Neuron (in vitro differentiated cells): ENCODE measurements around the gene MTA1.

Experiments used
- H2AFZ ChIP-seq: one replicate; pipeline ENCODE4 v1.6.1; 2013; ENCODE audit warnings: low read depth, mild to moderate bottlenecking, inconsistent platforms, low read length, moderate library complexity
- H3K27me3 ChIP-seq: one replicate; pipeline ENCODE4 v1.6.1; 2013; ENCODE audit warnings: low read length; ENCODE audit not compliant: insufficient read depth
- H3K36me3 ChIP-seq: one replicate; pipeline ENCODE4 v1.6.1; 2013; ENCODE audit warnings: low read length; ENCODE audit not compliant: insufficient read depth
- H3K4me1 ChIP-seq: one replicate; pipeline ENCODE4 v1.6.1; 2013; ENCODE audit warnings: low read length; ENCODE audit not compliant: insufficient read depth
- H3K4me3 ChIP-seq: 2 replicates; pipeline ENCODE4 v1.5.1; 2013; ENCODE audit warnings: mild to moderate bottlenecking, low read length, moderate library complexity
- H3K9me3 ChIP-seq: one replicate; pipeline ENCODE4 v1.6.1; 2013; ENCODE audit warnings: low read length

The MTA1 gene

DNA sequence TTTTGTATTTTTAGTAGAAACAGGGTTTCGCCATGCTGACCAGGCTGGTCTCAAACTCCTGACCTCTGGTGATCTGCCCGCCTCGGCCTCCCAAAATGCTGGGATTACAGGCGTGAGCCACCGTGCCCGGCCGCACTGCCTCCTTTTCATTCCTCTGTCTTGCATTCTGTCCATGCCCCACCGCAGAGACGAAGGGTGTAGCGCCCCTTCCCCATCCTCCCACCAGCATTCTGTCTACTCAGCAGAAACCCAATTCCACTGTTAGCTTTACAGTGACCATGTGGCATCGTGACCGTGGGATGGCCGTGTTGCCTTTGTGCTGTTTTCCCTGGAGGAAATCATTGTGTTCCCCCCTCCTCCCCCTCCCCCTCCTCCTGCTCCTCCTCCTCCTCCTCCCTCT lies 11.0 kb upstream of the MTA1 start:
- H3K4me3 ChIP-seq = no peak overlapping the region
- H3K36me3 ChIP-seq = no peaks in the 10 kb centered on the region
- H3K4me1 ChIP-seq = peaks cover 6% of the 10 kb centered on the region
- no peak overlapping the region for H2AFZ ChIP-seq
- no peaks in the 10 kb centered on the region for H3K9me3 ChIP-seq
- peaks cover 9% of the 10 kb centered on the region for H3K27me3 ChIP-seq

DNA sequence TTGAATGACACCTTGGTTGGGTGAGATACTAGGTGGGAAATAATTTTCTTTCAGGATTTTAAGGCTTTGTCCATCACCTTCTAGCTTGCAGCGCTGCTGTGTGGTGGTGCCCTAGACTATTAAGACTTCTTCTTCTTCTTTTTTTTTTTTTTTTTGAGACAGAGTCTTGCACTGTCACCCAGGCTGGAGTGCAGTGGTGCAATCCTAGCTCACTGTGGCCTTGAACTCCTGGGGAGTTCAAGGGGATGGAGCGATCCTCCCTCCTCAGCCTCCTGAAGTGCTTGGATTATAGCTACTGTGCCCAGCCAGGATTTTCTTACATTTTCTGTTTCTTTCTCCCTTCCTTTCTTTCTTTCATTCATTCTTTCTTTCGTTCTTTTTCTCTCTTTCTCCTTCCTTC lies 10.3 kb upstream of the MTA1 start:
- no peak overlapping the region for H2AFZ ChIP-seq
- no peaks in the 10 kb centered on the region for H3K9me3 ChIP-seq
- H3K36me3 ChIP-seq = no peaks in the 10 kb centered on the region
- peaks cover 6% of the 10 kb centered on the region for H3K4me1 ChIP-seq
- H3K27me3 ChIP-seq = peaks cover 9% of the 10 kb centered on the region
- no peak overlapping the region for H3K4me3 ChIP-seq

DNA sequence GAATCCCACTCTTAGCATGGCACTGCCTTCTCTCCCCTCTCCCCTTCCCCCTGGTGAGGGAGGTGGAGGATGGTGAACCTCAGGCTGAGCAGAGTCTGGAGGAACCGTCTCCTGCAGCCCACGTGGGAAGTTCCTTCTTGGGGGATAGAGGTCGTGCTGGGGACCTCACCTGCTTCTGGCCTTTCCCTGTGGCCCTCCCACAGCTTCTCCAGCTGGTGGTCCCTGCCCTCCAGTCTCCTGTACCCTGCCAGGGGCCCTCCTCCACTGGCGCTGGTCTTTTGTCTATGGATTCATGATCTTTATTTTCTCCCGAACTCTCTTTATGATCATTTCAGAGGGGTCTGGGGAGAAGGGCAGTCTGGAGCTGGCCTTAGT lies 9.0 kb upstream of the MTA1 start:
- H3K9me3 ChIP-seq = no peaks in the 10 kb centered on the region
- H3K4me1 ChIP-seq = peaks cover 6% of the 10 kb centered on the region
- H3K27me3 ChIP-seq = peaks cover 9% of the 10 kb centered on the region
- H2AFZ ChIP-seq = no peak overlapping the region
- no peaks in the 10 kb centered on the region for H3K36me3 ChIP-seq
- no peak overlapping the region for H3K4me3 ChIP-seq

DNA sequence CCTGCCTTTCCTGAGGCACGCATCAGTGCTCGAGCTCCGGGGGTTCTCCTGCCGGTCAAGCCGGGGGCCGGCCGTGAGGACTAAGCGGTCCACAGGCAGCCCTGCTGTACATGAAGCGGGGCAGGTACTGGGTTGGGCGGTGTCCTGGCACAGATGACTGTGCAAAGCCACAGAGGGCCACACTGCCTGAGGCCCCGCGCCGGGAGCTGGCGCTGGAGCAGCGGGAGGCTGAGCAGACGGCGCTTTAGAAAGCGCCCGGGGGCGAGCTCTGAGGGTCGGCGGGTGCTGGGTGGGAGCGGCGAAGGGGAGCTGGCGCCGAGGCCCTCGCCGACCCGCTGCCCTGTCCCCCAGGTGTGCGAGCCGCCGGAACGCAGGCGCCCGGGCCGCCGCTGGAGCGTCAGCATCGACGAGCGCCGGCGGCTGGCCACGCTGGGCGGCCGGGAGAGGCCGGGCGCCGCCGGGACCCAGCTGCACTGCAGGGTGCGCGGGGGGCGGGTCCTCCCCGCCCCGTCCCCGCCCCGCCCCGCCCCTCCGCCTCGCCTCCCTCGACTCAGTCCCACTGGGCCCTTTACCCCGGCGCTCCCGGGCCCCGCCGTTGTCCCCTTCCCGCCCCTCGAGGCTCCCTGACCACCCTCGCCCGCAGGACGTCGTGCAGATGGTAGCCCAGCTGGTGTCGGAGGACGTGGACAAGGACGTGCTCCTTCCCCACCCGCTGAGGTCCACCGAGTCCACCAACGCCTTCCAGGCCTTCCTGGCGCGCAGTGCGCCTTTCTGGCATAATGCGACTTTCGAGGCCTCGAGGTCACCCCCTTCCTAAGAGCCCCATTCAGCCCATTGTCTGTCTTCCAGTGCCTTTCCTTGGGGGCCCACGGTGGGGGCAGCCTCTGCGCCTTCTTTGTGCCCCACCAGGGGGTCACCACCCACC lies 8.3 kb upstream of the MTA1 start:
- H3K36me3 ChIP-seq = no peaks in the 10 kb centered on the region
- peaks cover 9% of the 10 kb centered on the region for H3K27me3 ChIP-seq
- H3K9me3 ChIP-seq = no peaks in the 10 kb centered on the region
- H3K4me1 ChIP-seq = peaks cover 6% of the 10 kb centered on the region
- no peak overlapping the region for H2AFZ ChIP-seq
- H3K4me3 ChIP-seq = no peak overlapping the region

DNA sequence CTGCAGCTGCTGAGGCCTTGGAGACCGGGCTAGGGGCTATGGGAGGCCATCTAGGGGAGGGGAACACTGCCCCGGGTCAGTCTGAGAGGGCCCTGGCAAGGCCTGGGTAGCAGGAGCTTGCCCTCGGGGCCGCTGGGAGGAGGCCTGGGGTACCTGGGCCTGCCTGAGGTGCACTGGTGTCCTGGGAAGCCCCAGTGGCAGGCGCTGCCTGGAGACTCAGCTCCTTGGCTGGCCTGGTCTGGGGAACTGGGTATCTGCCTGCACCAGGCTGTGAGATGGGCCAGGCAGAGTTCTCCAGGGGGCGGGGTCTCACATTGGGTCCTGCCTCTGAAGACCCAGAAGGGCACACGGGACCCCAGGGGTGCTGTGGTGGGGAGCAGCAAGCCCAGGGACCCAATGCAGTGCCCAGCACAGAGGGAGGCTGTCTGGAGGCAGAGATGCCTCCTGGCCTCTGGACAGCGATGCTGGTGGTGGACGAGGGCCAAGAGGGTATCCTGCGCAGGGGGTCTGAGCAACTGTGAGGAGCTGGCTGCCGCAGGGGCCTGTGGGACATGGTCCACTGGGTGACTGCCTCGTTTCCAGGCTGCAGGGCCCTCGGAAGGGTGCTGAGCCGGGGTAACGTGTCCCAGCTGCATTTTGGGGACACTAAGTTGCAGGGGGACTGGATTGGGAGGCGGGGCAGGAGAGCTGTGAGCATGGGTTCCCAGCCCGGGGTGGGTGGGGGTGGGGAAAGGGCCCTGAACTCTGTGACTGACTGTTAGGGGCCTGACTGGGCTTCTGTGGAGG lies 7.4 kb upstream of the MTA1 start:
- H3K9me3 ChIP-seq = no peaks in the 10 kb centered on the region
- no peak overlapping the region for H3K4me3 ChIP-seq
- no peaks in the 10 kb centered on the region for H3K36me3 ChIP-seq
- H2AFZ ChIP-seq = no peak overlapping the region
- H3K27me3 ChIP-seq = peaks cover 9% of the 10 kb centered on the region
- H3K4me1 ChIP-seq = peaks cover 6% of the 10 kb centered on the region

- H3K9me3 ChIP-seq = no peaks in the 10 kb centered on the region
- peaks cover 6% of the 10 kb centered on the region for H3K4me1 ChIP-seq
- H3K27me3 ChIP-seq = peaks cover 9% of the 10 kb centered on the region
- H3K4me3 ChIP-seq = no peak overlapping the region
- no peaks in the 10 kb centered on the region for H3K36me3 ChIP-seq
- no peak overlapping the region for H2AFZ ChIP-seq
Measured at GRCh38 chr14:105412771-105413543, 6.7 kb upstream of the MTA1 start.

DNA sequence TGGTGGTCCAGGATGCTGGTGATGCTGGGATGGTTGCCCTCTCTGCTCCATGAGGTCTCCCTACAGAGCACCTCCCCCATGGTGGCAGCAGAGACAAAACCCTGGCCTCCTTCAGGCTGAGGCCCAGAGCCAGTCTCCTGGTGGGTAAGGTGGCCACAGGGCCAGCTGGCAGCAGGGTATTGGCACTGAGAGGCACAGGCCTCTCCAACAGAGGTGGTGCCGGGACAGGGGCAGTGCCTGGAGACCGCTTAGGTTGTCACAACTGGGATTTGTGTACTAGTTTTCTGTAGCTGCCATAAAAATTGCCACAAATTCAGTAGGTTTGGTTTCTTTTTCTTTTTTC lies 6.1 kb upstream of the MTA1 start:
- Histone ChIP-seq H2AFZ (no peak overlapping the region), H3K4me3 (no peak overlapping the region), H3K9me3 (no peaks in the 10 kb centered on the region), H3K27me3 (peaks cover 9% of the 10 kb centered on the region), H3K36me3 (no peaks in the 10 kb centered on the region), H3K4me1 (peaks cover 8% of the 10 kb centered on the region)

DNA sequence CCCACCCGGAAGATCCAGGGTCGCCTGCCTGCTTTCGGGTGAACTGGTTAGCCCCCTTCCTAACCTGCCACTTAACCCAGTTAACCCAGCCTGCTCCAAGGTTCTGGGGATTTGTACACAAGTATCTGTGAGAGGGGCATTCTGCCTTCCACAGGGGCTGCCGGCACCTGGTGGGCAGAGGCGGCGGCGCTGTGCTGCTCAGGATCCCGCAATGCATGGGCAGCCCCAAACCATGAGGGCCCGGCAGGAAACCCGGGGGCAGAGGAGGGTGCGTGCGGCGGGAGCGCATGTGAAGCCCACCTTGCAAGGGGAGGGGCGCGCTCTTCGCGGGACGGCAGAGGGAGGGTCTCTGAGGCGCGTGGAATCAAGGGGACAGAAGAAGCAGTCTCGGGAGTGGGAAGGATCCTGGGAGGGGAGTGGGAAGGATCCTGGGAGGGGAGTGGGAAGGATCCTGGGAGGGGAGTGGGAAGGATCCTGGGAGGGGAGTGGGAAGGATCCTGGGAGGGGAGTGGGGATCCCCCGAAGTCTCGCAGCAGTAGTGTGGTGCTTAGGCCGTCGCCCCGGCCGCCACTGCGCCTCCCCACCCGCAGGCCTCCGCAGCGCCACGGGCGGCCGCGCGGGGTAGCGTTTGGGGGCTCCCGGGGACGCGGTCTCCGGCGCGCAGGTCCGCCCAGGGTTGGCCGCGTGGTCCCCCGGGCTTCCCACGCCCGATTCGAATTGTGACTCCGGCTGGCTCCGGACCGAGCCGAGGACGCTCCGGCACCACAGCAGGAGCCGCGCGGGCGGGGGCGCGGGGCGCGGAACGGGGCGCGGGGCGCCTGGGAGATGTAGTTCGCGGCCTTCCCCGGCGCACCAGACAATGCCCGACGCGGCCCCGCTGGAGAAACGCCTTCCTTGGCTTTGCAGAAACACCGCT lies 4.9 kb upstream of the MTA1 start:
- Histone ChIP-seq H3K27me3 (peaks cover 9% of the 10 kb centered on the region), H3K4me3 (peak overlapping the region; percentile 38), H3K4me1 (peaks cover 14% of the 10 kb centered on the region), H2AFZ (peak overlapping the region; percentile 58), H3K36me3 (no peaks in the 10 kb centered on the region), H3K9me3 (no peaks in the 10 kb centered on the region)

- H3K36me3 ChIP-seq = no peaks in the 10 kb centered on the region
- H3K9me3 ChIP-seq = no peaks in the 10 kb centered on the region
- peaks cover 5% of the 10 kb centered on the region for H3K27me3 ChIP-seq
- peaks cover 18% of the 10 kb centered on the region for H3K4me1 ChIP-seq
- peak overlapping the region; percentile 38 for H3K4me3 ChIP-seq
- H2AFZ ChIP-seq = peak overlapping the region; percentile 58
Measured at GRCh38 chr14:105415481-105416428, 3.9 kb upstream of the MTA1 start.

- Histone ChIP-seq H3K9me3 (no peaks in the 10 kb centered on the region), H3K36me3 (peaks cover 2% of the 10 kb centered on the region), H3K4me3 (no peak overlapping the region), H3K27me3 (peaks cover 3% of the 10 kb centered on the region), H2AFZ (no peak overlapping the region), H3K4me1 (peaks cover 24% of the 10 kb centered on the region)
Measured at GRCh38 chr14:105416671-105417070, 3.0 kb upstream of the MTA1 start.

- Histone ChIP-seq H3K4me1 (peaks cover 26% of the 10 kb centered on the region), H3K36me3 (peaks cover 2% of the 10 kb centered on the region), H3K9me3 (no peaks in the 10 kb centered on the region), H2AFZ (no peak overlapping the region), H3K4me3 (no peak overlapping the region), H3K27me3 (no peaks in the 10 kb centered on the region)
Measured at GRCh38 chr14:105417690-105418121, 1.9 kb upstream of the MTA1 start.
